AG08396 (cell line): Measurements from ENCODE around the gene AGO4.
"Not testable (repeated sequence)": the region's sequence is repeated elsewhere in the genome, so short reads cannot be mapped to it uniquely, and the experiment has no call there.

Experiments used
- DNase-seq: peaks from one replicate; pipeline ENCODE4 v3.0.0; 2012; ENCODE audit warnings: low spot score, mixed read lengths

The AGO4 gene

GRCh38 chr1:35807614-35808449 lies at the start of gene AGO4:
Gene AGO4 (plus strand): TSS chr1:35808016. CDS start chr1:35808417, 401 bp downstream.
- peak; percentile 84 for DNase-seq

GRCh38 chr1:35762141-35762540 lies 45.7 kb upstream of the AGO4 start:
- DNase-seq: no peak

- DNase-seq: no peak
Measured at GRCh38 chr1:35763201-35763600, 44.6 kb upstream of the AGO4 start.

- no peak for DNase-seq
Measured at GRCh38 chr1:35764283-35764682, 43.5 kb upstream of the AGO4 start.

- no peak for DNase-seq
Measured at GRCh38 chr1:35768350-35769187, 39.2 kb upstream of the AGO4 start.

- DNase-seq: peak; percentile 93
Measured at GRCh38 chr1:35769188-35769758, 38.5 kb upstream of the AGO4 start.

GRCh38 chr1:35773711-35774110 lies 34.1 kb upstream of the AGO4 start:
- DNase-seq: no peak

GRCh38 chr1:35776172-35776571 lies 31.6 kb upstream of the AGO4 start:
- not testable (repeated sequence) for DNase-seq

GRCh38 chr1:35777109-35777508 lies 30.7 kb upstream of the AGO4 start:
- DNase-seq: no peak

- DNase-seq: no peak
Measured at GRCh38 chr1:35783055-35783583, 24.7 kb upstream of the AGO4 start.

GRCh38 chr1:35784364-35784763 lies 23.5 kb upstream of the AGO4 start:
- DNase-seq: not testable (repeated sequence)

GRCh38 chr1:35788139-35788538 lies 19.7 kb upstream of the AGO4 start:
- no peak for DNase-seq

- DNase-seq: no peak
Measured at GRCh38 chr1:35790670-35791069, 17.1 kb upstream of the AGO4 start.

- DNase-seq: no peak
Measured at GRCh38 chr1:35795295-35795694, 12.5 kb upstream of the AGO4 start.

- DNase-seq: no peak
Measured at GRCh38 chr1:35797380-35797779, 10.4 kb upstream of the AGO4 start.

- DNase-seq: not testable (repeated sequence)
Measured at GRCh38 chr1:35798019-35798418, 9.8 kb upstream of the AGO4 start.

GRCh38 chr1:35800167-35800887 lies 7.5 kb upstream of the AGO4 start:
- DNase-seq: not testable (repeated sequence)

- DNase-seq: peak; percentile 58
Measured at GRCh38 chr1:35808450-35809113, 766 bp downstream of the AGO4 start.

- no peak for DNase-seq
Measured at GRCh38 chr1:35809114-35810095, 1.6 kb downstream of the AGO4 start.
